VCaP (cell line): ENCODE data around the gene FZD1.

Source experiments
- H3K27ac ChIP-seq: fragments of 450-650 bp; 2 replicates; pipeline ENCODE4 v1.5.1; 2017
- CTCF ChIP-seq: fragments of 450-650 bp; conservative IDR thresholded peaks from 2 replicates; pipeline ENCODE4 v1.5.1; 2017; ENCODE audit warnings: mild to moderate bottlenecking, moderate library complexity

The FZD1 gene

GRCh38 chr7:91314591-91315323 lies 50.5 kb downstream of the FZD1 start:
- TF ChIP-seq CTCF: no peak
- no peak overlapping the region for H3K27ac ChIP-seq

DNA sequence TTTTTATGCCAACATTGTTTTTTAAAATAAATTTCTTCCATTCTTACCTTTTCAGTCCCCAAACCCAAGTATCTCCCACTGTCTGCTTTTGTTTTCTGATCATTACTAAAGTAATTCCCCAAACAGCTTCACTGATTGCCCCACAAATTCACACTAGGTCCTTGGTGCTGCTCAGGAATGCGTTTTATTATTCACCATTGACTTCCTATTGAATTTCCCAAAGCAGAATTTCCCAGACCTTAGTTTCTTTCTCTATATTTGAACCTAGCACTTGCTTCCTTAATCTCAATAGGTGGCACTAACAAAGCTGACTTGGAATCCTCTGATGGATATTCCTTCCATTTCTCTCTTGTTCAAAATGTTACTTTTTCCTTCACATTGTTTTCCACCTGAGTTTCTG lies 52.2 kb downstream of the FZD1 start:
- H3K27ac ChIP-seq: no peak overlapping the region
- 0 out of 2 replicates have a peak, but pooled peaks have one; percentile 9 for TF ChIP-seq CTCF

DNA sequence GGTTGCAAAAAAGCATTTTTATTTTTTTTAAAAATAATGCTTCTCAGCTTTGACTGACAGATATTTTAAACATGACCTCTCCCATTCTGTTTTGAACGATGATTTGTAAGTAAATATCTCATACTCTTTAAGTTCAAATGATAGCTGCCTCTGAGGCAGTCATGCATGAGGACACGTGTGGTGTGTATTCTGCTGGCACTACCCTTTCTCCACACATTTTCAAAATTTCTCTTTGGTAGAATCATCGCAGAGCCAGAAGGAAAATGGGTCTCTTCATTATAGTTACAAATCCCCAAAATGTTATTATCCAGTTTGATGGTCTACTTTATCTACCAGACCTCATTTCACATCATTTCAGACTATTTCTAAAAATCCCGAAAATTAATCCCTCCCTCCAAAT lies 55.1 kb downstream of the FZD1 start:
- H3K27ac ChIP-seq: no peak overlapping the region
- TF ChIP-seq CTCF: no peak

DNA sequence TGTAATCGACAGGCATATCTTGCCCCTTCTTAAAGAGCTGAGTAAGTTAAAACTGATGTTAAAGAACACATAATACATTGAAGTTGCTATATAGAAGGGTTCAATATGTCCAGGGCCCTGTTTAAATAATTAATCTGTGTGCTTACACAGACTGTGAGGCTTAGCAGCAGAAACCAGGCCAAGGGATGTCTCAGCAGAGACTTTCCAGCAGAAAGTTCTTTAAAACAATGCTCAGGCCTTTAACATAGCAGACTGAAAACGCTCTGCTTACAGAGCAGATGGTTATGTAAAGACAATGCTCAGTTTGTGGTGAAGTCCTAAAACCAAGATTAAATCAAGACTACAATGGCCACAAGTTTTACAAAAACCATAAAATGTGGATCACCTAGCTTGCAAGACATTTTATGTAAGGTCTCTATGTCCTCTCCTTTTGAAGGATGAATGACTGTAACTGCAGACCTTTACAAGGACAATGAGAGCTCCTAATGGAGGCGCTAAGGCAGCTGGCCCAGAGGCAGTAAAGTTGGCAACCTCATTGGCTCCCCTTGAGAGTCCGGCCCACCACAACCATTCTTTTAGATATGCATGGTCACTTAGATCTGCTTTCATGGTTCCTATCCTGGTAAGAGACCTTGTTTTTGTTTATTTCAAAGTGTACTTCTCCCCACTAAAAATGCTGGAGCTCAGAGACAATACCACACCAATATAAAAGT lies 56.3 kb downstream of the FZD1 start:
- TF ChIP-seq CTCF: no peak
- no peak overlapping the region for H3K27ac ChIP-seq
